ENCODE results near the gene SLFN13. TPM values are rescaled to one million over a fixed set of nuclear protein-coding genes. Genes with fewer than 3 reads are reported as not detected.
"Not testable (repeated sequence)": the region's sequence is repeated elsewhere in the genome, so short reads cannot be mapped to it uniquely, and the experiment has no call there.

The SLFN13 gene
- total RNA-seq, 1 donor from 2014 or later: 2.2 TPM

DNA sequence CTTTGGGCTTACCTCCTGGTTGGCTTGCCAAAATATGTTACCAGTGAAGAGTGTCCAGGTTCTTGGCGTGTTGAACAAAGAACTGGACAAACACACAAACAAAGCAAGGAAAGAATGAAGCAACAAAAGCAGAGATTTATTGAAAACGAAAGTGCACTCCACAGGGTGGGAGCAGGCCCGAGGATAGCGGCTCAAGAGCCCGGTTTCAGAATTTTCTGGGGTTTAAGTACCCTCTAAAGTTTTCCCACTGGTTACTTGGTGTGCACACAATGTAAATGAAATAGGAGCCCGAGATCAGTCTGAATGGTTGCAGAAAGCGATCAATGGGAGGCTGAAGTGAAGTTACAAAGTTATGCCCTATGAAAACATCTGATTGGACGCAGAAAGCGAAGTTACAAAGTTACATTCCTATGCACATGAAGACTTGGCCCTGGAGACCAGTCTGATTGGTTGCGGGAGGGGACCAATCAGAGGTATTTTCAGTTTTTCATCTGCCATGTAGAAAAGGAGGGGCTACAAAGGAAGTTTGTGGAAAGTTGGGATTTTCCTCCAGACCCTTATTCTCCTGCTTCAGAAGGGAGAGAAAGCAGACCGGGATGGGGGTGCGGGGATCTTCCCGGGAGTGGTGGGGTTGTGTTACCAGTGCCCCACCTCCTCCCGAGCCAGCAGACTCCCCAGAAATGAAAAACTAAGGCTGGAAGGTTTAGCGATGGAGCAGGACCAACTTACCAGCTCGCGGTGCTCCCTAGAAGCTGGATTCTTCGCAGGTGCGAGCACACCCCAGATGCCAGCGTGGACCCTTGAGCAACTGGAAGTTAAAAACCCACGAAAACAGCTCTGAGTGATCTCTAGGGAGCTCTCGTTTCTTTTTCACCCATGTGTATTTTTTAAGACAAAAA lies 16.1 kb downstream of the SLFN13 start, which contains the start of gene SLFN12:
TSS of gene SLFN12 (minus strand) at position 325 of the 899 bp plus-strand sequence. CDS start 9,472 bp downstream, outside the sequence.
- DNase-seq (ENCODE audit: low read depth in 2 of 2): peak; percentile 93

DNA sequence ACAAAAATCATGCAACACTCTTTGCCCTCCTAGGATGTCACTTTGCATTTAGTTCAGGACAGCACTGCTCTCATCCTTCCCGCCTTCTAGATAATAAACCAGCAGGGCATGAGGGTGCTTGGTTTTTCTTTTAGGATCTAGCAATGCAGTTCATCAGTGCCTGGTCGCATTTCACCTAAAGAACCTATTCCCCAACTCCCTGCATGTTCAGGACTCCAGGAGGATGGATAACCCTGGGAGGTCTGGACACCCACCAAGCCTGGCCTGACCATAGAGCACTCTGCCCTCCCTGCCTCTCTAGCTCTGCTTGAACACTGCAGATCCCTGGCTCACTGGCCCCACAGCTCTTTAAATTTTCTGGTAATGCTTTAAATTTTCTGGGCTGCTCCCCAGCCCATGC lies 18.9 kb downstream of the SLFN13 start:
- no peak for DNase-seq (ENCODE audit: low read depth in 2 of 2)

DNA sequence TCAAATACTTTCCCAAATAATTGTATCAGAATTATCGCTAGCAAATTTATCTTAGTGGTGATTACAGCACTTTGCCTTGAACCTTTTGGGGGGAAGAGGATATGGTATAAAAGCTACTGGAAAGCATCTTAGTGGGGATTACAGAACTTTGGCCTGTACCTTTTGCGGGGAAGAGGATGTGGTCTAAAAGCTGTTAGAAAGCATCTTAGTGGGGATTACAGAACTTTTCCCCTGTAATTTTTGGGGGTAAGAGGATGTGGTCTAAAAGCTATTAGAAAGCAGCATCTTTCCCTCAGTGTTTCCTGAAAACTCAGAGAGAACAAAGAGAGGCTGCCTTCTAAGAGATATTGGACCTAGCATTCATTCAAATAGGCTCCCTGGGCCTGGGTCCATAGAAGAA lies 20.3 kb downstream of the SLFN13 start:
- no peak for DNase-seq (ENCODE audit: low read depth in 2 of 2)

DNA sequence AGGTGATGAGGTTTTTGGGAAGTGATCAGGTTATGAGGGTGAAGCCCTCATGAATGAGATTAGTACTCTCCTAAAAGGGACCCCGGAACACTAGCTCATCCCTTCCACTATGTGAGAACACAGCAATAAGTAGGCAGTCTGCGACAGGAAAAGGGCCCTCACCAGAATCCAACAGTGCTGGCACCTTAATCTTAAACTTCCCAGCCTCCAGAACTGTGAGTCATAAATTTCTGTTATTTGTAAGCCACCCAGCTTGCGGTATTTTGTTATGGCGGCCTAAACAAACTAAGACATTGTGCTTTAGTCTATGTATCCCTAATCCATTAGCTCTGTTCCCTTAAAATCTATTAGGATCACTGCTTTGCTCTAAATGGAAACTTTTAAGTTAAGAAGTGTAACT lies 24.8 kb downstream of the SLFN13 start:
- DNase-seq (ENCODE audit: low read depth in 2 of 2): no peak

DNA sequence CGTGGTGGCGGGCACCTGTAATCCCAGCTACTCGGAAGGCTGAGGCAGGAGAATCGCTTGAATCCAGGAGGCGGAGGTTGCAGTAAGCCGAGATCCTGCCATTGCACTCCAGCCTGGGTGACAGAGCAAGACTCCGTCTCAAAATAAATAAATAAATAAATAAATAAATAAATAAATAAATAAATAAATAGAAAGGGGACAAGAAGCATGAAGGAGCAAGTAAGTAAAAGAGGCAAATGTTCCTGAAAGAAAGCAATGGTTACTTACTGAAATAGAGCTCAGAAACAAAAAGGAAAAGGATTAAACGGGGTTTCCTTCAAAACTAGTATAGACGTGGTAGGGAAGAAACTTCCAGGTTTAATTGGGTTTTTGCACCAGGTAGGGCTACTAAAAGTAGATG lies 27.5 kb downstream of the SLFN13 start:
- not testable (repeated sequence) for DNase-seq (ENCODE audit: low read depth in 2 of 2)

DNA sequence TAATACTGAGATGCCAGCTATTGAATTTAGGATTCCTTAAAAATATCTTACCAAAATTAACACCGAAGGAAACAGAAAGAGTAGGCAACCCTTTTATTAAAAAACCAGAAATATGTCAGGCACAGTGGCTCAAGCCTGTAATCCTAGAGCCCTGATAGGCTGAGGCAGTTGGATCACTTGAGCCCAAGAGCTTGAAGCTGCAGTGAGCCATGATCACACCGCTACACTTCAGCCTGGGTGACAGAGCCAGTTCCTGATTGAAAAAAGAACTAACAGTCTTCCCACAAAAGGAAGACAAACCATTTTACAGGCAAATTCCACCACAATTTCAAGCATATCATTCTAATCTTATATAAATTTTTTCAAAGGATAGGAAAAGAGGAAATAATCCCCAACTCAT lies 31.9 kb downstream of the SLFN13 start:
- DNase-seq (ENCODE audit: low read depth in 2 of 2): no peak

DNA sequence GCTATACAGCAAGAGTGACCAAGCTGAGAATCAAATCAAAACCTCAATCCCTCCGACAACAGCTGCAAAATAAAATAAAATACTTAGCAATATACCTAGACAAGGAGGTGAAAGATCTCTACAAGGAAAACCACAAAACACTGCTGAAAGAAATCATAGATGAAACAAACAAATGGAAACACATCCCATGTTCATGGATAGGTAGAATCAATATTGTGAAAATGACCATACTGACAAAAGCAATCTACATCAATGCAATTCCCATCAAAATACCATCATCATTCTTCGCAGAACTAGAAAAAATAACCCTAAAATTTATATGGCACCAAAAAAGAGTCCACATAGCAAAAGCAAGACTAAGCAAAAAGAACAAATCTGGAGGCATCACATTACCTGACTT lies 33.9 kb downstream of the SLFN13 start:
- not testable (repeated sequence) for DNase-seq (ENCODE audit: low read depth in 2 of 2)

DNA sequence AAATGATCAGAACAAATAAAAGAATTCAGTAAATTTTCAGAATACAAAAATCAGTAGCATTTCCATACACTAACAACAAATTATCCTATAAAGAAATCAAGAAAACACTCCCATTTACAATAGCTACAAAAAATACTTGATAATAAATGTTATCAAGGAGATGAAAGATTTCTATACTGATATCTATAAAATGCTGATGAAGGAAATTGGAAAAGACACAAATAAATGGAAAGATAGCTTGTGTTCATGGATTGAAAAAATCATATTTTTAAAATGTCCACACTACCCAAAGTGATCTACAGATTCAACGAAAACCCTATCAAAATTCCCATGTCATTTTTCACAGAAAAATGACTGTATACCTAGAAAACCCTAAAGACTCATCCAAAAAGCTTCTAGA lies 34.3 kb downstream of the SLFN13 start:
- DNase-seq (ENCODE audit: low read depth in 2 of 2): no peak

DNA sequence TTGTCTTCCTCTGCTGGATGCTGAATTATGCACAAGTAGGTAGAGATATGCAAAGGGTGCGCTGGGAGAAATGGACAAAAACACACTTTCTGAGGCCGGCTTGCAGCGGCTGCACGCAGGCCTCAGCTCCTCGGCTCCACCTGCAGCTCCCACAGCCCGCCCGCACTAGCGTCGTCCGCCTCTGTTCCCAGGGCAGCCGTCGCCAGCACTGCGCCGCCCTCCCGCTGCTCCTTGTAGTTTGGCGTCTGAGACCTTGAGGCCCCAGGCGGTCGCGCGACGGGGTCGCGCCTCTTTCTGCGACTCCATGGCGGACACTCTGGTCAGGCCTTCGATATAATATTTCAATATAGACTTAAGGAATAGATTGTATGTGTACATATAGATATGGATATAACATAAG lies 41.0 kb downstream of the SLFN13 start:
- no peak for DNase-seq (ENCODE audit: low read depth in 2 of 2)

DNA sequence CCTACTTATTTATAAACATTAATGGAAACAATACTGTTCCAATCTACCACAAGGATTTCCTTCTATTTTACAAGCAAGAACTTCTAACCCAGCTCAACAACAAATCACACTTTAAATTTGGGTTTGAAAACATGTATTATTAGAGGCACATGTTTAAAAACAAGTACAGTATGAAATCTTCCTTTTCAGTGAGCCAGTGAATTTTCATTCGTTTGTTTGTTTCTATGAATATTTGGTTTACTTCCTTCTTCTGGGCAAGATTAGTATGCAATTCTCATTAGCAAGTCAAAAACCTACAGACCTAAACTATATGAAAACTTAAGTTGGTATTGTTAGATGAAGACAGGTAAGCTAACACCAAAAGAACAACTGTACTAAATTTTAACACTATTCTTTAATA lies 42.0 kb downstream of the SLFN13 start:
- no peak for DNase-seq (ENCODE audit: low read depth in 2 of 2)

DNA sequence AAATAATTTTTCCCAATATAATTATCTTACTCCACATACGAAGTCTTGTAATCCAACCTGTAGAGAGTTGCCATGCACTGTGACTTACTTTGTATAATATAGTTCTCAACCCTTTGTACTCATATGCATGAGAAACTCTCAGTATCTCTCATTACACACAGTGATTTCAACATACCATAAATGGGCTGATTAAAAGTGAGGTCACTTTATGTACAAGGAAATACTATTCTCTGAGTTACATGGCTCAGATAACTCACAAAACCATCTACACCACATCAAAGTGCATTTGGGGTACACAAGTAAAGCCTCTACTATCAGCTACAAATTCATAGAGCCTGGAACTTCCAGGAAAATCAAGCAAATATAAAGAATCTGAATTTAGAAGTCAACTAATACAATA lies 44.2 kb downstream of the SLFN13 start:
- DNase-seq (ENCODE audit: low read depth in 2 of 2): no peak

DNA sequence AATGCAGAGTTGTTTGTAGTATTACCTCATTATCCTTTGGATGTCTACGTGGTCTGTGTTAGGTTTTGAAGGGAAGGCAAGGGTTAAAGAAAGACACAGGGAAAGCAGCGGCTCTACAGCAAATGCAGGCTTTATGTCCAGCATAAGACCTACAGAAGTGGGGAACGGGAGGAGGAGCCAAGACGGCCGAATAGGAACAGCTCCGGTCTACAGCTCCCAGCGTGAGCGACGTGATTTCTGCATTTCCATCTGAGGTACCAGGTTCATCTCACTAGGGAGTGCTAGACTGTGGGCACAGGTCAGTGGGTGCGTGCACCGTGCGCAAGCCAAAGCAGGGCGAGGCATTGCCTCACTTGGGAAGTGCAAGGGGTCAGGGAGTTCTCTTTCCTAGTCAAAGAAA lies 54.8 kb downstream of the SLFN13 start:
- DNase-seq (ENCODE audit: low read depth in 2 of 2): not testable (repeated sequence)

DNA sequence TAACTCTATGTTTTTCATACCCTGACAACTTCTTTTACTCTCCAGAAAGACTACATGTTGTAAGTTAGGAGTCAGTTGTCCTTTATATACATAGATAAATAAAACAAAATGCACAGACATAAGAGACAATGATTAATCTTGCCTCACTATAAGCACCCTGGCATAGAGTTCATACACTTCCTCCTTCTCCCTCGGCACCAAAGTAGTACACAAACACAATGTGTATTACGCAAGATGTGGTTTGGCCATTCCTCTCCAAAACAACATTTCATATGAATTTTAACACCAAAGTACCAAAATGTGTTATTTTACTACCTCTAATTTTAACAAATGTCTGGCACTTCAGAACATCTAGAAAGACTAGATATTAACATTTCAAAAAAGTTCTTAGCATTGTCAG lies 57.9 kb downstream of the SLFN13 start:
- DNase-seq (ENCODE audit: low read depth in 2 of 2): no peak

DNA sequence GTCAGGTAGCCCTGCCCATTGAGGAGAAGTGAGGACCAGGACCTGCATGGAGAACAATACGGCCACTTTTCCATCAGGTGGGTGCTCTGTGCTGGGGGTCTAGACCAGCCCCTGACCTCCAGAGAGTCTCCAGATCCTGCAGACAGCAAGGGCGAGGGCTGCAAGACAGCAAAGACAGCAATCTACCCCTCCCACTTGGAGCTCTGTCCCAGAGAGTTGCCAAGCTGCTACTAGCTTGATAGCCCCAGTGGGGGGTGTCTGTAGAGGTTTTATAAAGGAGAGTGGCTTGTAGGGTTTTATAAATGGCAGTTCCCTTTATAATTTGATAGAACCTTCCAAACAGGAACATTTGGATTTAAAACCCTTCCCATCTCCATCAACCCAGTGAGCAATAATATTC lies 58.4 kb downstream of the SLFN13 start:
- no peak for DNase-seq (ENCODE audit: low read depth in 2 of 2)

DNA sequence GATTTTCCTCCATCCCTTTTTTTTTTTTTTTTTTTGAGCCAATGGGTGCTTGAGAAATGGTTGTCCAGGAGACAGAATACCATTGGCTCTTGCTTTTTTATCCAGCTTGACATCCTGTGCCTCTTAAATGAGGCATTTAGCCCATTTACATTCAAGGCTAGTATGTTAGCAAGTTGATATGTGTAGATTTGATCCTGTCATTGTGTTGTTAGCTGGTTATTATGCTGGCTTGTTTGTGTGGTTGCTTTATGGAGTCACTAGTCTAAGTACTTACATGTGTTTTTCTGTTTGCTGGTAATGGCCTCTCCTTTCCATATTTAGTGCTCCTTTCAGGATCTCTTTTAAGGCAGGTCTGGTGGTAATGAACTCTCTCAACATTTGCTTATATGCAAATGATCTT lies 61.1 kb downstream of the SLFN13 start:
- DNase-seq (ENCODE audit: low read depth in 2 of 2): no peak

Other genes starting within 250 kb of the SLFN13 start
- gene SLFN5, start 205.7 kb downstream of the SLFN13 start, total RNA-seq: 16.3 TPM in 2 replicates
- gene SLFN11, start 75.1 kb downstream of the SLFN13 start, total RNA-seq: 28.3 and 55.6 TPM in 2 replicates
- 25.9 and 50.4 TPM in 2 replicates for gene SLFN12, start 16.3 kb downstream of the SLFN13 start, total RNA-seq
- gene SLFN12L, start 88.9 kb upstream of the SLFN13 start, total RNA-seq: 0.20 TPM in 1 of 2 replicates, not detected in the other
- gene SLFN14, start 112.1 kb upstream of the SLFN13 start, total RNA-seq: not detected in 2 replicates
- 1.7 and 3.6 TPM in 2 replicates for gene PEX12, start 129.8 kb upstream of the SLFN13 start, total RNA-seq
- 77.8 and 85.9 TPM in 2 replicates for gene AP2B1, start 138.6 kb upstream of the SLFN13 start, total RNA-seq

Data from lung microvascular endothelial cell (primary cell).